Posterior cingulate gyrus (tissue), 11 donors: ENCODE results near the gene GPR50.

Experiments used
- DNase-seq, 10 donors: peaks; one replicate each; pipeline versions ENCODE4 v3.0.0 to v3.0.0-alpha.2; 2020 to 2021; ENCODE audit warnings: mixed read lengths in 3 of 10
- intact Hi-C: fragments of 100-400 bp; cut with DNase I; formaldehyde crosslinking; loops from one replicate; pipeline ENCODE4 v1.15.1; 2023

GPR50 gene

GRCh38 chrX:151225843-151226242, 49.5 kb downstream of the GPR50 start:
- DNase-seq = no peak
- intact Hi-C loops = no loop called here

- intact Hi-C loops = no loop called here
- DNase-seq = peak in 2 of 10 donors; percentile 40 to 54
Measured at GRCh38 chrX:151226941-151227340, 50.6 kb downstream of the GPR50 start.

- peak in 2 of 10 donors; percentile 64 to 77 for DNase-seq
- intact Hi-C loops = no loop called here
Measured at GRCh38 chrX:151227627-151228026, 51.2 kb downstream of the GPR50 start.

- DNase-seq = no peak
- intact Hi-C loops = no loop called here
Measured at GRCh38 chrX:151228935-151229334, 52.6 kb downstream of the GPR50 start.
